Adrenal gland (tissue), 12 donors: Measurements from ENCODE around the gene PIP5K1C. TPM values are rescaled to one million over a fixed set of nuclear protein-coding genes. Genes with fewer than 3 reads are reported as not detected.
"Not testable (repeated sequence)": the region's sequence is repeated elsewhere in the genome, so short reads cannot be mapped to it uniquely, and the experiment has no call there.

ENCODE experiments used
- DNase-seq, 7 donors: peaks; one replicate each; pipeline ENCODE4 v3.0.0-alpha.2; 2019 to 2020
- H3K27ac ChIP-seq, 5 donors: fragments of 200-600 bp; sonication (generic) in 4 of 5; 1 replicate in 3 of 5; 2 replicates in 2 of 5; pipeline versions ENCODE4 v1.5.1 to v1.8.0; 2016 to 2020; ENCODE audit warnings: mild to moderate bottlenecking in 1 of 5
- H3K27me3 ChIP-seq: fragments of 200-600 bp; 2 replicates; pipeline ENCODE4 v1.8.0; 2021
- H3K36me3 ChIP-seq, 2 donors: fragments of 200-600 bp; replicated peaks in 1 of 2; 1 replicate in 1 of 2; 2 replicates in 1 of 2; pipeline versions ENCODE4 v1.5.1 to v1.8.0; 2018 to 2022
- H3K4me1 ChIP-seq, 2 donors: fragments of 200-600 bp; replicated peaks in 1 of 2; 1 replicate in 1 of 2; 2 replicates in 1 of 2; pipeline versions ENCODE4 v1.5.1 to v1.8.0; 2018 to 2021
- H3K4me3 ChIP-seq, 4 donors: fragments of 200-600 bp; sonication (generic) in 3 of 4; one replicate each; pipeline ENCODE4 v1.5.1; 2016 to 2018
- H3K9me3 ChIP-seq, 3 donors: fragments of 200-600 bp; sonication (generic) in 1 of 3; replicated peaks in 1 of 3; 1 replicate in 2 of 3; 2 replicates in 1 of 3; pipeline versions ENCODE4 v1.5.1 to v1.8.0; 2016 to 2021
- CTCF ChIP-seq, 6 experiments: fragments of 450-650 bp in 4 of 6; fragments of 200-600 bp in 2 of 6; sonication (generic) in 1 of 6; IDR thresholded peaks; 1 replicate in 5 of 6; 2 replicates in 1 of 6; pipeline versions ENCODE4 v1.5.1 to v1.8.0; 2016 to 2021; ENCODE audit warnings: antibody characterized with exemption in 6 of 6, mild to moderate bottlenecking in 2 of 6, moderate library complexity in 1 of 6
- POLR2A ChIP-seq, 2 donors: fragments of 450-650 bp; IDR thresholded peaks; one replicate each; pipeline ENCODE4 v1.6.1; 2017; ENCODE audit warnings: antibody characterized with exemption in 2 of 2, mild to moderate bottlenecking in 2 of 2, moderate library complexity in 1 of 2
- WGBS, 4 donors: extraction: QIAGEN DNeasy Blood & Tissue Kit in 2 of 4; methylation state at CpG; one replicate each; pipeline versions ENCODE4 v1.1.5 to v1.1.7; 2013 to 2017; 5-methylcytosine and 5-hydroxymethylcytosine counted together
- intact Hi-C, 2 donors: fragments of 100-400 bp; cut with DNase I; formaldehyde crosslinking; loops; one replicate each; pipeline versions ENCODE4 v1.14.1 to v1.15.0; 2022 to 2023
- polyA plus RNA-seq, 3 donors: library from polyadenylated mRNA; stranded (reverse); fragments of 200-250 nt in 2 of 3; fragments of 350-450 nt in 1 of 3; fragmentation: Illumina TruSeq in 1 of 3; extraction: RNeasy Lipid Tissue Mini Kit (QIAGEN cat#74804) in 1 of 3; gene quantifications; one replicate each; pipeline ENCODE4 v1.2.3, GENCODE V29; 2013 to 2014
- total RNA-seq, 9 donors: library from RNA; depleted of rRNA in 4 of 9; stranded (reverse); fragments of >200 nt in 4 of 9; fragments of 120-200 nt in 1 of 9; fragmentation: NEBNext Ultra II Directional in 1 of 9; extraction: Animal tissue kit (Norgen Biotek cat#: 25700) in 1 of 9; gene quantifications; one replicate each; pipeline versions ENCODE4 v1.1.0 to v1.2.4, GENCODE V29; 2013 to 2023
- donor health status: healthy with polysubstance abuse.
- donor health status: Bipolar disorder and iron deficiency.
- donor health status: DM: yes; HTN: yes; CAD: no.
- donor health status: DM: no; HTN: no; CAD: no.
- donor health status: DM: no; HTN: no; CAD: no.
- donor health status: DM: yes; HTN: yes; CAD: no.

Gene PIP5K1C
- total and polyA plus RNA-seq, 12 donors, result 4.0 to 44.7 (median 31.0) TPM

GRCh38 chr19:3668331-3669081 lies 31.8 kb downstream of the PIP5K1C start:
- no peak for DNase-seq
- Histone ChIP-seq H3K4me3 (no peak overlapping the region), H3K9me3 (no peaks in the 10 kb centered on the region), H3K27me3 (no peaks in the 10 kb centered on the region), H3K36me3 (peaks cover 0 to 11% of the 10 kb centered on the region in 2 donors), H3K27ac (peak overlapping the region in 2 of 5 donors; percentile 90 to 95), H3K4me1 (peaks cover 4 to 41% of the 10 kb centered on the region in 2 donors)
- intact Hi-C loops, result loop anchor here (5.0 kb wide), 2 partner anchors 34 to 154 kb away; partner anchors contain the start of gene PIP5K1C (in 2 of the 2)
- TF ChIP-seq POLR2A (IDR thresholded peaks at IDR 0.05), result no peak
- TF ChIP-seq CTCF (IDR thresholded peaks at IDR 0.05), result no peak
- WGBS, 4 donors, result 71 to 84% (median 82%) methylated on average over 9 to 34 of the region's 34 CpGs

GRCh38 chr19:3667766-3668165 lies 32.5 kb downstream of the PIP5K1C start:
- Histone ChIP-seq H3K4me3 (no peak overlapping the region), H3K4me1 (peaks cover 4 to 41% of the 10 kb centered on the region in 2 donors), H3K27me3 (no peaks in the 10 kb centered on the region), H3K9me3 (no peaks in the 10 kb centered on the region), H3K27ac (peak overlapping the region in 1 of 5 donors; percentile 90), H3K36me3 (peaks cover 0 to 12% of the 10 kb centered on the region in 2 donors)
- no peak for DNase-seq
- WGBS, 4 donors, result 80 to 91% (median 84%) methylated on average over 3 to 17 of the region's 17 CpGs
- no peak for TF ChIP-seq POLR2A (IDR thresholded peaks at IDR 0.05)
- no peak for TF ChIP-seq CTCF (IDR thresholded peaks at IDR 0.05)
- intact Hi-C loops, result loop anchor here (5.0 kb wide), 2 partner anchors 35 to 155 kb away; partner anchors contain the start of gene PIP5K1C (in 2 of the 2)

GRCh38 chr19:3667037-3667638 lies 33.1 kb downstream of the PIP5K1C start:
- H3K27me3 ChIP-seq, result no peaks in the 10 kb centered on the region
- intact Hi-C loops, result loop anchor here (5.0 kb wide), 2 partner anchors 35 to 155 kb away; partner anchors contain the start of gene PIP5K1C (in 2 of the 2)
- no peak for DNase-seq
- peaks cover 4 to 37% of the 10 kb centered on the region in 2 donors for H3K4me1 ChIP-seq
- H3K36me3 ChIP-seq, result peaks cover 0 to 12% of the 10 kb centered on the region in 2 donors
- no peaks in the 10 kb centered on the region for H3K9me3 ChIP-seq
- H3K4me3 ChIP-seq, result no peak overlapping the region
- 83 to 88% (median 85%) methylated on average over 13 to 18 of the region's 18 CpGs for WGBS, 4 donors
- H3K27ac ChIP-seq, result no peak overlapping the region
- TF ChIP-seq POLR2A (IDR thresholded peaks at IDR 0.05) (no peak), CTCF (IDR thresholded peaks at IDR 0.05) (no peak)

- not testable (repeated sequence) for H3K9me3 ChIP-seq, DNase-seq, H3K27ac ChIP-seq, H3K4me3 ChIP-seq, H3K27me3 ChIP-seq
- intact Hi-C loops, result loop anchor here (5.0 kb wide), 2 partner anchors 36 to 156 kb away; partner anchors contain the start of gene PIP5K1C (in 2 of the 2)
- H3K36me3 ChIP-seq, result peaks cover 0 to 15% of the 10 kb centered on the region in 2 donors
- peaks cover 4 to 30% of the 10 kb centered on the region in 2 donors for H3K4me1 ChIP-seq
- 84 to 88% (median 85%) methylated on average over 14 of the region's 14 CpGs for WGBS, 4 donors
Measured at GRCh38 chr19:3666545-3666856, 33.8 kb downstream of the PIP5K1C start.
